GM08714 (cell line): ENCODE data around the gene ADAM23.

Experiments used
- H3K4me3 ChIP-seq: fragments of 200-500 bp; sonication (Bioruptor generic); 2 replicates; pipeline ENCODE4 v1.5.1; 2014; ENCODE audit warnings: mild to moderate bottlenecking, low read length, inconsistent platforms
- ZNF274 ChIP-seq: IDR thresholded peaks from 2 replicates; pipeline ENCODE4 v1.6.1; 2012; ENCODE audit warnings: mild to moderate bottlenecking, low read depth, low read length

ADAM23 gene

GRCh38 chr2:206511283-206511682 is 68.0 kb downstream of the ADAM23 start:
- no peak overlapping the region for H3K4me3 ChIP-seq
- TF ChIP-seq ZNF274: no peak

GRCh38 chr2:206512999-206513398 is 69.7 kb downstream of the ADAM23 start:
- no peak for TF ChIP-seq ZNF274
- H3K4me3 ChIP-seq: no peak overlapping the region

GRCh38 chr2:206515580-206515979 is 72.2 kb downstream of the ADAM23 start:
- TF ChIP-seq ZNF274: no peak
- H3K4me3 ChIP-seq: no peak overlapping the region

- no peak for TF ChIP-seq ZNF274
- H3K4me3 ChIP-seq: no peak overlapping the region
Observed at GRCh38 chr2:206518997-206519396, 75.7 kb downstream of the ADAM23 start.

- H3K4me3 ChIP-seq: no peak overlapping the region
- no peak for TF ChIP-seq ZNF274
Observed at GRCh38 chr2:206520450-206520849, 77.1 kb downstream of the ADAM23 start.

GRCh38 chr2:206521115-206521514 is 77.8 kb downstream of the ADAM23 start:
- H3K4me3 ChIP-seq: no peak overlapping the region
- TF ChIP-seq ZNF274: no peak

- TF ChIP-seq ZNF274: no peak
- H3K4me3 ChIP-seq: no peak overlapping the region
Observed at GRCh38 chr2:206521612-206522011, 78.3 kb downstream of the ADAM23 start.

GRCh38 chr2:206526416-206526815 is 83.1 kb downstream of the ADAM23 start:
- no peak for TF ChIP-seq ZNF274
- no peak overlapping the region for H3K4me3 ChIP-seq

- TF ChIP-seq ZNF274: no peak
- H3K4me3 ChIP-seq: no peak overlapping the region
Observed at GRCh38 chr2:206527153-206527552, 83.8 kb downstream of the ADAM23 start.

- TF ChIP-seq ZNF274: no peak
- no peak overlapping the region for H3K4me3 ChIP-seq
Observed at GRCh38 chr2:206530727-206531126, 87.4 kb downstream of the ADAM23 start.

GRCh38 chr2:206531996-206532543 is 88.7 kb downstream of the ADAM23 start:
- H3K4me3 ChIP-seq: no peak overlapping the region
- no peak for TF ChIP-seq ZNF274

GRCh38 chr2:206533977-206534376 is 90.6 kb downstream of the ADAM23 start:
- H3K4me3 ChIP-seq: no peak overlapping the region
- no peak for TF ChIP-seq ZNF274

- TF ChIP-seq ZNF274: no peak
- no peak overlapping the region for H3K4me3 ChIP-seq
Observed at GRCh38 chr2:206535260-206535986, 92.1 kb downstream of the ADAM23 start.

GRCh38 chr2:206540757-206541156 is 97.4 kb downstream of the ADAM23 start:
- TF ChIP-seq ZNF274: no peak
- H3K4me3 ChIP-seq: no peak overlapping the region

- TF ChIP-seq ZNF274: no peak
- H3K4me3 ChIP-seq: no peak overlapping the region
Observed at GRCh38 chr2:206543073-206543472, 99.7 kb downstream of the ADAM23 start.

GRCh38 chr2:206548383-206548782 is 105.1 kb downstream of the ADAM23 start:
- no peak for TF ChIP-seq ZNF274

More at GRCh38 chr2:206548383-206548782, 105.1 kb downstream of the ADAM23 start:
- H3K4me3 ChIP-seq: no peak overlapping the region
